Panc1 (cell line): ENCODE results near the gene SGCA. TPM values are rescaled to one million over a fixed set of nuclear protein-coding genes. Genes with fewer than 3 reads are reported as not detected.

Experiments
- ATAC-seq: fragments of 200-7000 bp; cut with Tn5 transposase; 2 replicates; pipeline ENCODE4 v1.9.1; 2020; ENCODE audit warnings: mild to moderate bottlenecking, moderate library complexity
- BruUV-seq: library from RNA; stranded (reverse); fragments of 400-500 nt; replicated peaks from 2 replicates; lab custom pipeline; 2021; lab: Mats Ljungman, UMichigan
- CTCF ChIA-PET: fragments of 300-600 bp; sonication (Branson Sonifier 250); formaldehyde crosslinking; loops from one replicate; lab custom pipeline; 2022; ENCODE audit warnings: antibody characterized with exemption; lab: Charles Lee
- POLR2A ChIA-PET: fragments of 300-600 bp; sonication (Branson Sonifier 250); formaldehyde crosslinking; loops from one replicate; lab custom pipeline; 2022; ENCODE audit warnings: antibody characterized with exemption; lab: Charles Lee
- DNase-seq: peaks from one replicate; pipeline ENCODE4 v3.0.0-alpha.2; 2010; ENCODE audit warnings: low read depth, low spot score
- H3K27ac ChIP-seq: 2 replicates; pipeline ENCODE4 v1.5.1; 2011; ENCODE audit warnings: mild to moderate bottlenecking, low read length, inconsistent platforms
- H3K27me3 ChIP-seq: fragments of 200-500 bp; sonication (Bioruptor generic); 2 replicates; pipeline ENCODE4 v1.6.0; 2014; ENCODE audit warnings: low read length, inconsistent platforms; ENCODE audit not compliant: control insufficient read depth, insufficient read depth
- H3K36me3 ChIP-seq: fragments of 200-500 bp; sonication (Bioruptor generic); 2 replicates; pipeline ENCODE4 v1.5.1; 2014; ENCODE audit warnings: inconsistent platforms, mild to moderate bottlenecking, low read length, moderate library complexity; ENCODE audit not compliant: control insufficient read depth, insufficient read depth
- H3K4me1 ChIP-seq: 2 replicates; pipeline ENCODE4 v1.5.1; 2011; ENCODE audit warnings: inconsistent platforms, mild to moderate bottlenecking, low read length, moderate library complexity; ENCODE audit not compliant: control insufficient read depth, insufficient read depth
- H3K4me3 ChIP-seq, 2 experiments: 2 replicates each; pipeline ENCODE4 v1.5.1; 2011 to 2012; ENCODE audit warnings: low read depth in 2 of 2, low read length in 2 of 2, mild to moderate bottlenecking in 2 of 2, inconsistent platforms in 1 of 2, moderate library complexity in 1 of 2
- H3K9me3 ChIP-seq: fragments of 200-500 bp; sonication (Bioruptor generic); 2 replicates; pipeline ENCODE4 v1.5.1; 2014; ENCODE audit warnings: low read depth, mild to moderate bottlenecking, inconsistent platforms, low read length, moderate library complexity; ENCODE audit not compliant: control insufficient read depth, insufficient read depth
- CTCF ChIP-seq: fragments of 450-650 bp; IDR thresholded peaks from 2 replicates; pipeline ENCODE4 v1.5.1; 2017; ENCODE audit warnings: mild to moderate bottlenecking
- POLR2AphosphoS5 ChIP-seq: IDR thresholded peaks from 2 replicates; pipeline ENCODE4 v1.6.1; 2012; ENCODE audit warnings: mild to moderate bottlenecking, low read depth, low read length, moderate library complexity
- SIN3A ChIP-seq: IDR thresholded peaks from 2 replicates; pipeline ENCODE4 v1.6.1; 2012; ENCODE audit warnings: low read depth, mild to moderate bottlenecking, low read length, moderate library complexity, borderline replicate concordance; ENCODE audit not compliant: insufficient read depth
- TCF7L2 ChIP-seq: IDR thresholded peaks from 2 replicates; pipeline ENCODE4 v1.6.1; 2011; ENCODE audit warnings: mild to moderate bottlenecking, low read depth, low read length, inconsistent platforms
- in situ Hi-C: cut with HindIII; loops from 2 replicates; pipeline ENCODE4 v1.10.0; 2016; ENCODE audit warnings: low sequenced_read_pairs, low pct_unique_long_range_greater_than_20kb
- intact Hi-C: fragments of 100-400 bp; cut with micrococcal nuclease; formaldehyde crosslinking; loops from one replicate; pipeline ENCODE4 v1.10.0; 2022; ENCODE audit not compliant: unreplicated experiment
- total RNA-seq: library from RNA; stranded (reverse); gene quantifications from one replicate; pipeline ENCODE4 v1.2.1, GENCODE V29; 2021; ENCODE audit not compliant: unreplicated experiment
- TF ChIP-seq, protein P1 (sequence below), 2 experiments: IDR thresholded peaks; 2 replicates each; pipeline ENCODE4 v1.6.1; 2011 to 2012; ENCODE audit warnings: low read depth in 2 of 2, control low read depth in 1 of 2, low read length in 1 of 2, mild to moderate bottlenecking in 1 of 2, moderate library complexity in 1 of 2; ENCODE audit not compliant: insufficient read depth in 1 of 2

Gene SGCA
- total RNA-seq, 1 experiment from 2014 or later, result not detected

- ATAC-seq (no peak), DNase-seq (no peak)
- peaks cover 18% of the 10 kb centered on the region for H3K4me1 ChIP-seq
- H3K4me3 ChIP-seq, result peak overlapping the region in 1 of 2 experiments; percentile 26; a peak in 2 of 4 replicates
- CTCF ChIA-PET, result interaction anchor here (1.0 kb wide), 1 partner anchor 14 kb away, joined by 3 read pairs; no protein-coding TSS in a partner anchor
- in situ Hi-C loops, result no loop called here
- BruUV-seq, result no TSS peak
- H3K27me3 ChIP-seq, result no peaks in the 10 kb centered on the region
- intact Hi-C loops, result no loop called here
- no peak overlapping the region for H3K27ac ChIP-seq
- H3K36me3 ChIP-seq, result no peaks in the 10 kb centered on the region
- TF ChIP-seq, protein P1, sequence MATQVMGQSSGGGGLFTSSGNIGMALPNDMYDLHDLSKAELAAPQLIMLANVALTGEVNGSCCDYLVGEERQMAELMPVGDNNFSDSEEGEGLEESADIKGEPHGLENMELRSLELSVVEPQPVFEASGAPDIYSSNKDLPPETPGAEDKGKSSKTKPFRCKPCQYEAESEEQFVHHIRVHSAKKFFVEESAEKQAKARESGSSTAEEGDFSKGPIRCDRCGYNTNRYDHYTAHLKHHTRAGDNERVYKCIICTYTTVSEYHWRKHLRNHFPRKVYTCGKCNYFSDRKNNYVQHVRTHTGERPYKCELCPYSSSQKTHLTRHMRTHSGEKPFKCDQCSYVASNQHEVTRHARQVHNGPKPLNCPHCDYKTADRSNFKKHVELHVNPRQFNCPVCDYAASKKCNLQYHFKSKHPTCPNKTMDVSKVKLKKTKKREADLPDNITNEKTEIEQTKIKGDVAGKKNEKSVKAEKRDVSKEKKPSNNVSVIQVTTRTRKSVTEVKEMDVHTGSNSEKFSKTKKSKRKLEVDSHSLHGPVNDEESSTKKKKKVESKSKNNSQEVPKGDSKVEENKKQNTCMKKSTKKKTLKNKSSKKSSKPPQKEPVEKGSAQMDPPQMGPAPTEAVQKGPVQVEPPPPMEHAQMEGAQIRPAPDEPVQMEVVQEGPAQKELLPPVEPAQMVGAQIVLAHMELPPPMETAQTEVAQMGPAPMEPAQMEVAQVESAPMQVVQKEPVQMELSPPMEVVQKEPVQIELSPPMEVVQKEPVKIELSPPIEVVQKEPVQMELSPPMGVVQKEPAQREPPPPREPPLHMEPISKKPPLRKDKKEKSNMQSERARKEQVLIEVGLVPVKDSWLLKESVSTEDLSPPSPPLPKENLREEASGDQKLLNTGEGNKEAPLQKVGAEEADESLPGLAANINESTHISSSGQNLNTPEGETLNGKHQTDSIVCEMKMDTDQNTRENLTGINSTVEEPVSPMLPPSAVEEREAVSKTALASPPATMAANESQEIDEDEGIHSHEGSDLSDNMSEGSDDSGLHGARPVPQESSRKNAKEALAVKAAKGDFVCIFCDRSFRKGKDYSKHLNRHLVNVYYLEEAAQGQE (IDR thresholded peaks at IDR 0.05; ENCODE audit: insufficient read depth in 1 of 2, low read depth in 2 of 2, low read length in 1 of 2), result no peak
- TF ChIP-seq POLR2AphosphoS5 (no peak), TCF7L2 (no peak), CTCF (no peak), SIN3A (no peak)
- H3K9me3 ChIP-seq, result no peaks in the 10 kb centered on the region
- POLR2A ChIA-PET, result no interaction called here
Observed at GRCh38 chr17:50183421-50183994, 17.7 kb downstream of the SGCA start.

DNA sequence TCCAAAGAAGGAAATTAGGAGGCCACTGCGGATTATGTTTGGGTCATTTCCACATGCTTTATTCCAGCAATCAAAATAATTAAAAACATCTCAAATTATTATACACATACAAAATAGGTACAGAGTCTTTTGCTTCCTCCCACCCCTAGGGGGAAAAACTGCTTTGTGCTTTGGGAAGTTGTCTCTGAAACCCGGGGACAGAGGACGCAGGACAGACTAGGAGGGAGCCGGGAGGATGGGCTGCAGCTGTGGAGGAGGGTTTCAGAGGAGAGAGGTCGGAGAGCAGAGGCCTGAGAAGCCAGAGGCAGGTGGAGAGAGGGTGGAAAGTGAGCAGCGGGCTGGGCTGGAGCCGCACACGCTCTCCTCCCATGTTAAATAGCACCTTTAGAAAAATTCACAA, 18.3 kb downstream of the SGCA start:
- no peaks in the 10 kb centered on the region for H3K9me3 ChIP-seq
- TF ChIP-seq POLR2AphosphoS5, result no peak
- no peak for TF ChIP-seq CTCF
- TF ChIP-seq SIN3A, result no peak
- TF ChIP-seq, protein P1 (IDR thresholded peaks at IDR 0.05; ENCODE audit: insufficient read depth in 1 of 2, low read depth in 2 of 2, low read length in 1 of 2), result no peak
- no peak for TF ChIP-seq TCF7L2
- H3K36me3 ChIP-seq, result no peaks in the 10 kb centered on the region
- DNase-seq, result no peak
- ChIA-PET POLR2A (no interaction called here), CTCF (no interaction called here)
- peak overlapping the region in 1 of 2 experiments; percentile 26; a peak in 2 of 4 replicates for H3K4me3 ChIP-seq
- H3K27ac ChIP-seq, result peak overlapping the region; percentile 40; the same call in 1 of the 2 replicates
- H3K27me3 ChIP-seq, result no peaks in the 10 kb centered on the region
- peak; percentile 52; the same call in 1 of the 2 replicates for ATAC-seq
- intact Hi-C loops (no loop called here), in situ Hi-C loops (no loop called here)
- peaks cover 14% of the 10 kb centered on the region for H3K4me1 ChIP-seq
- no TSS peak for BruUV-seq
